Stimulated activated CD8-positive, alpha-beta memory T cell treated with anti-CD3 and anti-CD28 coated beads, Interleukin-2, amount 100 ng/mL, for 48 hours (primary cell): ENCODE measurements around the gene MROH2B.

ENCODE experiments used
- DNase-seq, 2 donors: peaks; one replicate each; pipeline ENCODE4 v3.0.0-alpha.2; 2020; ENCODE audit warnings: low read depth in 2 of 2

MROH2B gene

DNA sequence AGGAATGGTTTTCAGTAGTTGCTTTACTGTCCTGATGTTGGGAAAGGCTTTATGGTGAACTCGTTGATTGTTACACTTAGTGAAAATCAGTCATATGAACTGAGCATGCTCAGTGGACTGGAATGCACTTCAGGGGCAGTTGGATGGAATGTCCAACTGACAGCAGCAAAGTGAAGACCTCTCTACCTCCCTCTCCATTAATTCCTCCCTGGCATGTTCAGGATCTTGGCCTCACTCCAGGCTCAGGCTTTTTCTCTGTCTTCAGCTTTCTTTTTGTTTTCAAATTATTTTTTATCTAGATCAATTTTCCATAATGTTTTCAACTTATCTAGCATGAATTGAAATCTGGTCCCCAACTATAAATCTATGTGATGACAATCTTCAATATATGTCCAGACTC lies at the start of gene MROH2B:
TSS of gene MROH2B (minus strand) at position 101 of the 400 bp plus-strand sequence. CDS start 490 bp downstream, outside the sequence.
- DNase-seq, result no peak

DNA sequence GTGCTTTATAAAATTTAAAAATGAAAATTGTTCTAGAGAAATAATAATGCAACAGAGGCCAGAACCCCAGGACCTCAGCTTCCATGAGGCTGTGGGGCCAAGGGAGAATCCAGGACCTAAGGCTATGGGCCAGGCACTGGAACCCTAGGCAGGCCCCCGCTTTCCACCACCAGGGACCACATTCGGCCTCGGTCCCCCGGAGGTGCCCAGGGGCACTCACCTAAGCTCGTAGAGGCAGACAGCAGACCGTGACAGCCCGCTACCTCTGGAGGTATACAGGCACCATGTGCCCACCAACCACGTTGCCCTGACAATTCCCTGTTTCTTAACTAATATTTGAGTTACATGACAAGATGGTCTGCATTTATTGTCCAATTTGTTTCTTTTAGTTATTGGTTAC lies 49.5 kb upstream of the MROH2B start:
- no peak for DNase-seq

DNA sequence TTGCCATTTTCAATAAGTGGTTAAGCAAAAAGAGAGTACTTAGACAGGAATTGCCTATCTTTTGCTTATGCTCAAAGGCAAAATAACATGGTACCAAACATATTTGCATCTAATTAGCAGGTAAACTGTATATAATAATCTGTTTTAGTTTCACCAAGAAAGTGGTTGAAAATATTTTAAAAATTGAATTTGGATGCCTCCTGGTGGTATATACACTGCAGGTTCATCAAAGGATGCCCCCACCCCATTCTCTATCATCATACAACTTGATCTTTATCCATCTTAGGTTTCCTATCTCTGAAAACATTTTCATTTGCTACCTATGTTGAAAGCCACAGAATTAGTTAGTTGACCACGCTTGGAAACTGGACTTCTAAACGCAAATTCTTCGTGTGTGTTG lies 47.0 kb upstream of the MROH2B start:
- no peak for DNase-seq

DNA sequence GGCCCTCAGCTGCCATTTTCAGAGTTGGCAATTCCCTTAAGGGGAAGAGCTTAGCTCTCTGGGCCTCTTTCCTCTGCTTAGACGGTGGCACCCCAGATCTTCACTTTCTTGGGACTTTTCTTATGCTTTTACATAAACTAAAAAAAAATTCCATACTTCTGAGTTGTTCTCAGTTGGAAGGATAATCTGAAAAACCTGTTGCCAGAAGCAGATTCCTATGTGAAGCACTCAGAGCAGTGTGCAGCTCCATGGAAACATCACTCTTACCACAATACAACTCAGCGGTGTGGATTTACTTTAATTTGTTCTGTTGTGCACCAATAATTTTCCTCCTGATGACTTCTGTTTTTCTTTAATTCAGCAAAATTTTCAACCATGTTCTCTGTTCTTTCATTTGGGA lies 44.1 kb upstream of the MROH2B start:
- DNase-seq, result no peak

GRCh38 chr5:41112486-41113455 lies 41.6 kb upstream of the MROH2B start:
- DNase-seq, result no peak

- no peak for DNase-seq
Observed at GRCh38 chr5:41109186-41109585, 38.0 kb upstream of the MROH2B start.

DNA sequence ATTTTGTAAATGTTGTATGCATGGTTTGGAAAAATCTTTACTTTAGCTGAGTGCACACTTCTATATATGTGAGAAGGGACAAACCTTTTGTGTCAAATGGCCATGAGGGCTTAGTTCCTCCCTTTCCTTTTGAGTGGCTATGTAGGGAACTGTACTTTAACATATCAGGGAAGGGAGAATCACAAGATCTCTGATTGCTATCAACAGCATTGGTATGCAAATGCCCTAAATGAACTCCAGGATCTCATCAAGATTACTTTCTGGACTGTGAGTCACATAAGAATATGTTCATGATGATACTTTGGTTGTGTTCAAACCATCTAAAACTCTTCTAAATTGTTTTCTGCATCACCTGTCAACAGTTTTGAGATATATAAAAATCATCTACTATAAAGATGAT lies 31.2 kb upstream of the MROH2B start:
- DNase-seq, result no peak

DNA sequence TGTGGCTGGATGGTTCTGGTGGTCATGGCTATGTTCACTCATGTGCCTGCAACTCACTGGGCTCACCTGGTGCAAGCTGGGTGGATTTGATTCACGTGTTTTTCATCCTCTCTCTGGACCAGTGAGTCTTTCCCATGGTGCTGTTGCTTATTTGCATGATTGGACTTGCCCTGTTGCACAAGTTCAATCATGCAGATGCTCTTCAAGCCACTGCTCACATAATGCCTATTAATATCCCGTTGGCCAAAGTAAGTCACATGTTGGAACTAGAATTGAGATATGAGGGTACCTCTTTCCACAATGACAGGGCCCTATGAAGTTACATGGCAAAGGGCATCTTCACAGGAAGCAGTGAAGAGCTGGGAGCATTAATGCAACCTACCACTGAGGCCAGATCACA lies 26.5 kb upstream of the MROH2B start:
- no peak for DNase-seq

GRCh38 chr5:41095324-41096101 lies 24.4 kb upstream of the MROH2B start:
- DNase-seq, result no peak

DNA sequence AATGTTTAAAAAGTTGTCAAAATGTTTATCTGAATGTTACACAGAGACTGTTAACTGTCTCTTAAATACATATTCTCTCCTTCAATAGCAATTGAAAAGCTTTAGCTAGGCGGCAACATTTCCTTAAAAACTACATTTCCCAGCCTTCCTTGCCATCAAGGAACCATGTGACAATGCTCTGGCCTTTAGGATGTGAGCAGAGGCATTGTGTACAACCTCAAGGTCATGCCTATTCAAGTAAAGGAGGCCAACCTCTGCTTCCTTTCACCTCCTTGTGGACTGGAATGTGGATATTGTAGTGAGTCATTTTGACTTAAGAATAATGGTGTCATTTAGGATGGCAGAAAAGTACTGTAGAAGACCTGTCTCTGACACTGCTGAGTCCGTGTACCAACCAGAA lies 23.7 kb upstream of the MROH2B start:
- DNase-seq, result no peak

DNA sequence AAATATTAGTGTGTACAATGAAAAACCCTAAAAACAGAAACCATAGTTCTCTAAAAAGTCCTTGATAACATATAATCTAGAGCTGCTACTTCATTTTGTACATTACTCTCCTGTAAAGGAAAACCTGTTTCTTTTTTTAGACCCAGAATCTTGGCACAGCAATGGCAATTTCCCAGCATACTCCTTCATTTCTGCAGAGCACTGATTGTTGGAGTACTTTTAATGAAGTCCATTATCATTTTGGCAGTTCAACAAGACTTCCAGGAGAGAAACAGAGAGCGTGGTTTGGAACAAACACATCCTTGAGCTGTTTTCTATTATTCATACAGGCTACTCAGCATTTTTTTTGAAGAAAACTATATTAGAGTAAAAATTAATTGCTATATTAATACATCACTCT lies 22.7 kb upstream of the MROH2B start:
- DNase-seq, result no peak

- DNase-seq, result no peak
Observed at GRCh38 chr5:41087461-41087860, 16.3 kb upstream of the MROH2B start.

DNA sequence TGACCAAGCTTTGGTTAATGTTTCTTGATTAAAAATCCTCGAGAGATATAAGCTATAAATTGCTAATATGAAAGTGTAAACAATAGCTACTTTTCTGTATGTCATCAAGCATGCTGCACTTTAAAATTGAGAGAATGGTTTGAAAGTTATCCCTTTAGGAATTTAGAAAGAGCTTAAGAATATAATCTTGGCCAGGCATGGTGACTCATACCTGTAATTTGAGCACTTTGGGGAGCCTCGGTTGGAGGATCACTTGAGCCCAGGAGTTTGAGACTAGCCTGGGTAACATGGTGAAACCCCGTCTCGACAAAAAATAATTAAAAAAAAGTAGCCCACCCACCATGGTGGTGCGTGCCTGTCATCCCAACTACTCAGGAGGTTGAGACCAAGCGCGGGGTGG lies 12.2 kb upstream of the MROH2B start:
- DNase-seq, result no peak

DNA sequence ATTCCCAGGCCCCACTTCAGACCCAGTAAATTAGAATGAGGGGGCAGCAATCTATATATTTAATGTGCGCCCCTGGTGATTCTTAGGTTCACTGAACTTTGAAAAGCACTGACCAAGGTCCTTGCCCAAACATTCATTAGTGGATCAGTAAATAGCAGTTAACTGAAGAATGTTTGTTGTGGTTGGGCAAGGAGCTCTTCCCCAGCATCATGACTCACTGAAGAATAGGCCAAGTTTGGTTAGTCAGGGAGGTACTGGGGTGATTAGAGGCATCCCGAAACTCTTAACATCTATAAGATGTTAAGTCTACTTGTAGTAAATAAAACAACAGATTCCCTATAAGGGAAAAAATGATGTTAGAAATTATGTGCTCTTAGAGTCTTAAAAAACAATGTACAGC lies 833 bp upstream of the MROH2B start:
- DNase-seq, result no peak

DNA sequence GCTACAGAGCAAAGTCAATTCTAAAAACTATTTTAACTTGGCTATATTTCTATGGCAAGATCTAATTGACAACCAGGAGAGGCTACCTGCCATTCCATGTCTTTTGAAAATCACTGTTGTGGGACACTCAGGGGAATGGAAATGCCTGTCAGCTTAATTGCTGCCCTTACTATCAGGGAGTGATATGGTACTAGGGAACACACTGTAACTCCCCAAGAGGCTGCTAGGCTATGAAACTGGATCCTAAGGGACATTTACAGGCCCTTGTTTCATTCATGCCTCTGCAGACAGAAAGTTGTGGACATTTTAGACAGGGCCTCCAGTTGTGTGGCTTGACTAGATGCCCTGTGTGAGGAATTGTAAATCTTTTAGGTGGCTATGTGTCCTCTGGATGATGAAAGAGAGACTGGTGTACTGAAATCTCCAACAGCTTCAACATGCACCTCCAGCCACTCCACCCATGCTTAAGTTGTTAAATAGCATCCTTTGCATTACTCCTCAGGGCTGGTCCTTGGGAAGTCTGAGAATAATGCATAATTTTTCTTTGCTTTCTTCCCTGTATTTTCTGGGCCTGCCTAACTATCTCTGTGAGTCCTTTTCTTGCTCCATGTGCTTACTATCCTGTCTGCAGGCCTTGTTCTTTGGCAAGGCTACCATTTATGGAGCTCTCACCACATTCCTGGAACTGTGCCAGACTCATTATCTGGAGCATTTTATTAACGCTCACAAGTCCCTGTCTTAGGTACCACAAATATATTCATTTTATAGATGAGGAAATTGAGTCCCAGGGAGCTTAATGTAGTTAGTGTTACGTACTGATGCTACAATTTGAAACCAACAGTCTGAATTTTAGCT lies 3.2 kb downstream of the MROH2B start:
- no peak for DNase-seq

GRCh38 chr5:41065691-41066335 lies 5.3 kb downstream of the MROH2B start:
- DNase-seq, result no peak

GRCh38 chr5:41057940-41058339 lies 13.2 kb downstream of the MROH2B start:
- DNase-seq, result no peak

DNA sequence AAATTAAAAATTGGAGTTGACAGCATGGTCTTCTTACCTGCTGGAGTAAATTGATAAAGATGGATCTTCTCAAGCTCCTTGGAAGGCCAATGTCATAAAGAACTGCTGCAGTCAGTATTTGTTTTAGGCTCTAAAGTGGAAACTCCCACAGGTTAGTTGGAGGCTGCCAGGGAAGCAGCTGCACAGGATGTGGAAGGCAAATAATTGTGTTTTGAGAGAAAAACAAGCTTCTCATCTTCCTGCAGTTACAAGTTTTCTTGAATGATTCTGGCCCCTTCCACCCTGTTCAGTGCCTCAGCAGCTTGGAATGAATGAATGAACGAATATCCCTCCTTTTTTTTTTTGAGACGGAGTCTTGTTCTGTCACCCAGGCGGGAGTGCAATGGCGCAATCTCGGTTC lies 13.9 kb downstream of the MROH2B start:
- DNase-seq, result no peak

DNA sequence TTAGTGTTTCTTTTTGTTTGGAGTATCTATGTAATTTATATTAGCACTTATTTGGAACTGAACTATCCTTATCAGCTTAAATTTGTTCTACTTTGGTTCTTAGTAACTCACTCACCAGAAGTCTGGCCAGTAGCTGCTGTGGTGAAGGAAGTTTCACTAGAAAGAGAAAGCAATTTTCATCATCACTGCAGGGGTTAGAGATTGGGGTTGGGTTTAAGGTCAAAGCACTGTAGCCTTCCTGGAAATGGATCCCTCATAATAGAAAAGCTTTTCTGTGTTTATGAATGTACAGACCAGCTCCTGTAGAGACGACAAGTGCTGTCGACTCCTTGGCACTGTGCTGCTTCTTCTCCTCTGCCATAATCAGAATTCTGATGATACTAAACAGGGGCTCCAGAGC lies 22.2 kb downstream of the MROH2B start:
- no peak for DNase-seq

DNA sequence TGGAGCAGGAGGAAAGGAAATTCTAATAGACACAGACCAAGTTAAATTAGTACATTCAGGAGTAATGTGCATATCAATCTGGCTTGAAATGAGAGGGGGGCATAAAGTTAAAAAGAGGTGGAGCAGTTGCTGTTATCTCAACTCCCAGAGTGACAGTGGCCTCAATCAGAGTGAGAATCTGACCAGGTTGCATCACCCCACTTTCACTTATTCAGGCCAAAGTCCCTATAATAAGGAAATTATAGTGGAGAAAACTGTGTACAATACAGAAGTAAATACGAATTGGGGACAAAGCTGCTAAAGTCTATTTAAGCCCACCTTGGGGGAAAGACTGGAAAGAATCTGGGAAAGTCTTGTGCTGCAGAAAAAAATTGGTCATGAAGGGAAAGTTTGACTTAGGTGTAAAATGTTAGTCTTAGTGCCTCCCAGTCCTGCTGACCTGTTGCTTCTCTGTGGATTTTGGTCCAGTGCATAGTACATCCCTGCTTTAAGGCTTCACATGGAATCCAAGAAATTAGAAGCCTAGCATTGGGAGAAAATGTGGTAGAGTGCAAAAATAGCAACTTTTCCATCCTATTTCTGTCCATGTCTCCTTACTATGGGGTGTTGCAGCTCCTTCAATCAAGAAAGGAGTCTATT lies 27.9 kb downstream of the MROH2B start:
- DNase-seq, result no peak

DNA sequence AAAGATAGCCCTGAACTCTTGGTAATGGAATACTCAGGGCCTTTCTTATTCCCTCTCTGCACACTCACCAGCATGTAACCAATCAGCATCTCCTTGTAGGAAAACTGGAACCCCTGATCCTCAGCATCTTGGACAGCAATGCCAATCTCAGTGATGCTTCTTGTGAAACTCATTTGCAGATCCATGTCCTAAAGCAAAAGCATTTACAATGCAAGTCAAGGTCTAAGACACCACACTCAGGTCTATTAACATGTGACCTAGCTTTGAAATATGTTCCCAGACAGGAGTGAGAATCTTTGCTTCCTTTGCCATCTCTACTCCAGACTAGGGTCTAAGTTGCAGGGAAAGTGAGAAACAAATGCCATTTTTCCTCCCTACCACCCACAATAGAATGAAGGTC lies 38.2 kb downstream of the MROH2B start:
- no peak for DNase-seq
